HEK293T (cell line): ENCODE data around the gene VPS41.
"Not testable (repeated sequence)": the region's sequence is repeated elsewhere in the genome, so short reads cannot be mapped to it uniquely, and the experiment has no call there.

Source experiments
- CTCF ChIA-PET: fragments of 350-600 bp; formaldehyde crosslinking; extraction: SDS; loops from one replicate; lab custom pipeline; 2021; ENCODE audit warnings: antibody characterized with exemption, inconsistent platforms; lab: Yijun Ruan, JAX
- POLR2A ChIA-PET: fragments of 350-600 bp; formaldehyde crosslinking; extraction: SDS; loops from one replicate; lab custom pipeline; 2020; ENCODE audit warnings: antibody characterized with exemption, inconsistent platforms; lab: Yijun Ruan, JAX
- DNase-seq: peaks from one replicate; pipeline ENCODE4 v3.0.0; 2012; ENCODE audit warnings: mixed read lengths; ENCODE audit errors: extremely low spot score
- ARNT ChIP-seq: fragments of 450-650 bp; IDR thresholded peaks from 2 replicates; pipeline ENCODE4 v1.6.1; 2017; ENCODE audit warnings: mild to moderate bottlenecking
- BHLHE40 ChIP-seq: fragments of 450-650 bp; IDR thresholded peaks from 2 replicates; pipeline ENCODE4 v1.6.1; 2016; ENCODE audit warnings: mild to moderate bottlenecking, moderate library complexity, borderline replicate concordance
- CTBP1 ChIP-seq: fragments of 450-650 bp; IDR thresholded peaks from 2 replicates; pipeline ENCODE4 v1.6.1; 2016; ENCODE audit warnings: borderline replicate concordance
- ELF4 ChIP-seq: fragments of 450-650 bp; IDR thresholded peaks from 2 replicates; pipeline ENCODE4 v1.6.1; 2017; ENCODE audit warnings: antibody characterized with exemption
- FOXA1 ChIP-seq: fragments of 450-650 bp; IDR thresholded peaks from 2 replicates; pipeline ENCODE4 v1.6.1; 2016; ENCODE audit warnings: mild to moderate bottlenecking
- FOXK2 ChIP-seq: fragments of 450-650 bp; IDR thresholded peaks from 2 replicates; pipeline ENCODE4 v1.6.1; 2016; ENCODE audit warnings: mild to moderate bottlenecking
- FOXM1 ChIP-seq: fragments of 450-650 bp; IDR thresholded peaks from 2 replicates; pipeline ENCODE4 v1.6.1; 2017; ENCODE audit warnings: mild to moderate bottlenecking, borderline replicate concordance
- HDGF ChIP-seq: fragments of 450-650 bp; IDR thresholded peaks from 2 replicates; pipeline ENCODE4 v1.6.1; 2017; ENCODE audit warnings: antibody characterized with exemption, borderline replicate concordance
- L3MBTL2 ChIP-seq: fragments of 450-650 bp; conservative IDR thresholded peaks from 2 replicates; pipeline ENCODE4 v1.6.1; 2016; ENCODE audit warnings: mild to moderate bottlenecking
- LEF1 ChIP-seq: fragments of 450-650 bp; IDR thresholded peaks from 2 replicates; pipeline ENCODE4 v1.6.1; 2017; ENCODE audit warnings: mild to moderate bottlenecking, borderline replicate concordance
- NFRKB ChIP-seq: fragments of 450-650 bp; IDR thresholded peaks from 2 replicates; pipeline ENCODE4 v1.6.1; 2016; ENCODE audit warnings: mild to moderate bottlenecking, moderate library complexity
- SP1 ChIP-seq: fragments of 450-650 bp; IDR thresholded peaks from 2 replicates; pipeline ENCODE4 v1.6.1; 2017
- SUZ12 ChIP-seq: fragments of 450-650 bp; IDR thresholded peaks from 2 replicates; pipeline ENCODE4 v1.6.1; 2016; ENCODE audit warnings: mild to moderate bottlenecking
- TARDBP ChIP-seq: fragments of 450-650 bp; IDR thresholded peaks from 2 replicates; pipeline ENCODE4 v1.6.1; 2016
- ZNF384 ChIP-seq: fragments of 450-650 bp; IDR thresholded peaks from 2 replicates; pipeline ENCODE4 v1.6.1; 2016
- TF ChIP-seq, protein P1 (sequence below): fragments of 450-650 bp; IDR thresholded peaks from 2 replicates; pipeline ENCODE4 v1.6.1; 2016

The VPS41 gene

DNA sequence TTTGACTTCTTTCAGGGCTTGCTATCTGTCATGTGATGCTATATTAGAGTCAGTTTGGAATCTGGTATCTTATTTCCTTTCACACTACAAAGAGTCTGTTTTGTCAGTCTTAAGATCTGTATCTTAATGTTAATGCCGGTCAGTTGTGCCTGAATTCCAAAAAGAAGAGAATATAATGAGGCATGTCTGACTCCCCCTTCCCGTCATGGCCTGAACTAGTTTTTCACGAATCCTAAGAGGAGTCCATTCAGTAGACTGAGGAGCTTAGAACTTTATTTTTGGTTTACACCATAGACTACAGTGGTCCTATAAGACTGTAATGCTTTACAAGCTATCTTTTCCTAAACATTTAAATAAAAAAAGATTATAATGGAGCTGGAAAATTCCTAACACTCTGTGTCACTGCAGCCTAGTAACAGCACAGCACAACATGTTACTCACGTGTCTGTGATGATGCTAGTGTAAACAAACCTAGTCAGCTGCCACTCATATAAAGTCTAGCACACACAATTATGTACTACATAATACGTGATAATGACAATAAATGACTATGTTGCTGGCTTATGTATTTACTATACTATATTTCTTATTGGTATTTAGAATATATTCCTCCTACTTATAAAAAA is 50.6 kb downstream of the VPS41 start:
- ChIA-PET POLR2A (no interaction called here), CTCF (no interaction called here)
- DNase-seq = no peak
- TF ChIP-seq, protein P1, sequence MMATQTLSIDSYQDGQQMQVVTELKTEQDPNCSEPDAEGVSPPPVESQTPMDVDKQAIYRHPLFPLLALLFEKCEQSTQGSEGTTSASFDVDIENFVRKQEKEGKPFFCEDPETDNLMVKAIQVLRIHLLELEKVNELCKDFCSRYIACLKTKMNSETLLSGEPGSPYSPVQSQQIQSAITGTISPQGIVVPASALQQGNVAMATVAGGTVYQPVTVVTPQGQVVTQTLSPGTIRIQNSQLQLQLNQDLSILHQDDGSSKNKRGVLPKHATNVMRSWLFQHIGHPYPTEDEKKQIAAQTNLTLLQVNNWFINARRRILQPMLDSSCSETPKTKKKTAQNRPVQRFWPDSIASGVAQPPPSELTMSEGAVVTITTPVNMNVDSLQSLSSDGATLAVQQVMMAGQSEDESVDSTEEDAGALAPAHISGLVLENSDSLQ = peak; percentile 28; the same call in 1 of the 2 replicates
- no peak for TF ChIP-seq CTBP1

DNA sequence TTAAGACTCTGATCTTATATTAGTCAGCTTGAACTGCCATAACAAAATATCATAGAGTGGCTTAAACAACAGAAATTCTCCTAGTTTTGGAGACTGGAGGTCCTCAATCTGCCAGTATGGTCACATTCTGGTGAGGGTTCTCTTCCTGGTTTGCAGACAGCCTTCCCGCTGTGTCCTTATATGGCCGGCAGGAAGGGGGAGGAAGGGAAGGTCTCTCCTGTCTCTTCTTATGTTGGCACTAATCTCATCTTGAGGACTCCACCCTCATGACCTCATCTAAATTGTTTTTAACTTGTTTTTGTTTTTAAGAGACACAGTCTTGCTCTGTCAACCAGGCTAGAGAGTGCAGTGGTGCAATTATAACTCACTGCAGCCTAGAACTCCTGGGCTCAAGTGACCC is 53.1 kb downstream of the VPS41 start:
- CTCF ChIA-PET = no interaction called here
- POLR2A ChIA-PET = interaction anchor here (1.4 kb wide), 1 partner anchor 11 kb away, joined by 3 read pairs; no protein-coding TSS in a partner anchor
- no peak for TF ChIP-seq CTBP1
- no peak for TF ChIP-seq L3MBTL2
- no peak for TF ChIP-seq TARDBP
- TF ChIP-seq ARNT = no peak
- no peak for TF ChIP-seq SP1
- TF ChIP-seq, protein P1 = no peak
- no peak for TF ChIP-seq SUZ12
- TF ChIP-seq FOXK2 = no peak
- TF ChIP-seq LEF1 = no peak
- TF ChIP-seq FOXM1 = no peak
- no peak for TF ChIP-seq ELF4
- no peak for DNase-seq

DNA sequence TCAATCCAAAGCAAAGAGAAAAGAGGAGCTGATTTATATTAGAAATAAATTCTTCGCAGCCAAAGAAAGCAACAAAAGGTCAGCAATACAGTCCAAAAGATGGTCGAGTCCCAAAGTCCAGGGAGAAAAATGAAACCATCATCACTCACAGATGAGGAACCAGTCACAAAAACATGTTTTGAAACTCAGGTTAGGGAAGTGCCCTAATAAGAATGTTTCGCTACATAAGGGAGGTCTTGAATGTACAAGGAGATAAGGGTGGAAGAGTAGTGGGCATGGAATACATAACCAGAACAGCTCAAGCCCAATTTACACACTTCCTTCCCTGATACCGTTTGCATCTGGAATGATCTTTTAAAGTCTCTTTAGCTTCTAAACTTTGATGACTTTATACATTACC is 53.6 kb downstream of the VPS41 start:
- no peak for DNase-seq
- TF ChIP-seq ZNF384 = no peak
- ChIA-PET CTCF (no interaction called here), POLR2A (no interaction called here)

DNA sequence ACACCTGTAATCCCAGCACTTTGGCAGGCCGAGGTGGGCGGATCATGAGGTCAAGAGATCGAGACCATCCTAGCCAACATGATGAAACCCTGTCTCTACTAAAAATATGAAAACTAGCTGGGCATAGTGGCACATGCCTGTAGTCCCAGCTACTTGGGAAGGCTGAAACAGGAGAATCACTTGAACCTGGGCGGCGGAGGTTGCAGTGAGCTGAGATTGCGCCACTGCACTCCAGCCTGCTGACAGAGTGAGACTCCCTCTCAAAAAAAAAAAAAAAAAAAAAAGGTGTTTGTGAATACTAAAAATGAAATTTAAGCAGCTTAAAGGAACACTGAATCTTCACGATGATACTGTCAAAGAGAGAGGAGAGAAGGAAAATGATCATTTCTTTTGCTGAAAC is 54.0 kb downstream of the VPS41 start:
- DNase-seq, POLR2A ChIA-PET, CTCF ChIA-PET: not testable (repeated sequence)

DNA sequence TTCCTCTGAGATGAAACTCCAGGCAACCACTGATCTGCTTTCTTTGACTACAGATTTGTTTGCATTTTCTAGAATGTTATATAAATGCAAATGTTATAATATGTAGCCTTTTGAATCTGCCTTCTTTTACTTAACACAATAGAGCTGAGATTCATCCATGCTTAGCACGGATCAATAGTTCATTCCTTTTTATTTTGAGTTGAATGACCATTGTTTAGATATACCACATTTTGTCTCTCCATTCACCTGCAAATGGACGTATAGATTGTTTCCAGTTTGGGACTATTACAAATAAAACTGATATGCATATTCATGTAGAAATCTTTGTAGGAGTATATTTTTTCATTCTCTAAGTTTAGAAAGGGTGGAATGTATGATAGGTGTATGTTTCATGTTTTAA is 57.7 kb downstream of the VPS41 start:
- ChIA-PET CTCF (no interaction called here), POLR2A (no interaction called here)
- TF ChIP-seq NFRKB (no peak), FOXM1 (no peak), FOXK2 (no peak), LEF1 (no peak), CTBP1 (no peak), L3MBTL2 (no peak), TARDBP (no peak), BHLHE40 (no peak), FOXA1 (no peak)
- TF ChIP-seq, protein P1 = no peak
- no peak for DNase-seq

DNA sequence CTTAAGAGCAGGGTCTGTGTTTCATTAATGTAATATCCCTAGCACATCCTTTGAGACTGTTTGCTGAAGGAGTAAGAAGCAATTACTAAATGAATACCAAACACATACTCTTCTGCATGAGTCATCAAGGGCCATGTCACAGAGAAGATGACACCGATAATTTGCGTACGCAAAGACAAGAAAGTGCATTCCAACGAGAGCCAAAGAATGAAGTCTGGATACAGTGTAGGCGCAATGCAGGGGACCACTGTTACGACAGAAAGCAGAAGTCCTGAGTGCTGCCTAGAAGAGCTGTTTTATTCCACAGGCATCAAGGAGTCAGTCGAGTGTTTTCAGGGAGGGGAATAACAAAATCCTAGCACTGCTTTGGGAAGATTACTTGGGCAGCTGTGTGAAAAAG is 62.7 kb downstream of the VPS41 start:
- TF ChIP-seq L3MBTL2 (no peak), LEF1 (no peak), SUZ12 (no peak), TARDBP (no peak), CTBP1 (no peak), FOXK2 (no peak), ELF4 (no peak), FOXA1 (no peak), BHLHE40 (no peak), ZNF384 (no peak), SP1 (no peak), ARNT (no peak), NFRKB (no peak), HDGF (no peak), FOXM1 (no peak)
- TF ChIP-seq, protein P1 = no peak
- POLR2A ChIA-PET = no interaction called here
- DNase-seq = no peak
- CTCF ChIA-PET = no interaction called here

DNA sequence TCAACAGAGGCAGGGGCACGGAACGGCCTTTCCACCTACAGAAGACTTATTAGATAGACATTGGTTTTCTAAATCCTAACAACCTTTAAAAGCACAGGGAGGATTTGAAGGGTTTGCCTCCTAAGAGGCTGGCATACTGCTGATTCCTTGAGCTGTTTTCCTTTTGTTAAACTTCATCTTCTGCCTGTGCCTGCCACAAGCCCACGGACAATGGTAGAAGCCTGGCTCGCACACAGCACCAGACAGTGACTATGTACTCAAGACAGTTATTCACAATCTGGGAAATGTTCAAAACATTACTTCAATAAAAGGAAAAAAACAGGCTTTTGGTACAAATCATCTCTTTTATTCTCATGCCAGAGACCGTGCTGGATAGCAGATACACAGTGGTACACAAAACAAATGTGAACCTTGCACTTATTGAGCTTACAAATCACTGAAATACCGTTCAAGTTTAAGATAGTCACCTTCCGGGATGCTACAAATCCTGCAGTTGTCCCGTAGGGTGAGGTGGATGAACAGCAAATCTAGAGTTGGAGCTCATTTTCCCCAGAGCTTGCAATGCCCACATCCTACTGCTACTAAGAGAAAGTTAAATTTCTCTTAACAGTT is 63.9 kb downstream of the VPS41 start:
- POLR2A ChIA-PET = interaction anchor here (1.4 kb wide), 1 partner anchor 11 kb away, joined by 3 read pairs; no protein-coding TSS in a partner anchor
- no peak for TF ChIP-seq ELF4
- no peak for TF ChIP-seq ARNT
- TF ChIP-seq FOXA1 = no peak
- CTCF ChIA-PET = no interaction called here
- DNase-seq = no peak
